Mesothelial cell of epicardium (in vitro differentiated cells): ENCODE data around the gene RANBP10. TPM values are rescaled to one million over a fixed set of nuclear protein-coding genes. Genes with fewer than 3 reads are reported as not detected.

Source experiments
- DNase-seq, 2 experiments: peaks; one replicate each; pipeline ENCODE4 v3.0.0; 2021; ENCODE audit warnings: low spot score in 2 of 2; ENCODE audit not compliant: unreplicated experiment in 2 of 2
- H3K27ac Mint-ChIP-seq: 2 replicates; pipeline ENCODE4 v1.8.0; 2021; ENCODE audit warnings: mixed read lengths
- H3K27me3 Mint-ChIP-seq: 2 replicates; pipeline ENCODE4 v1.8.0; 2021; ENCODE audit warnings: low read depth, mixed read lengths
- H3K36me3 Mint-ChIP-seq: 2 replicates; pipeline ENCODE4 v1.8.0; 2021; ENCODE audit warnings: mixed read lengths
- H3K4me1 Mint-ChIP-seq: 2 replicates; pipeline ENCODE4 v1.8.0; 2021; ENCODE audit warnings: mixed read lengths
- H3K4me3 Mint-ChIP-seq: 2 replicates; pipeline ENCODE4 v1.8.0; 2021; ENCODE audit warnings: mild to moderate bottlenecking, moderate library complexity, mixed read lengths
- H3K9me3 Mint-ChIP-seq: 2 replicates; pipeline ENCODE4 v1.8.0; 2021; ENCODE audit warnings: mixed read lengths
- CTCF ChIP-seq: fragments of 200-600 bp; sonication (generic); IDR thresholded peaks from one replicate; pipeline ENCODE4 v1.5.0; 2021; ENCODE audit warnings: antibody characterized with exemption; ENCODE audit not compliant: unreplicated experiment
- total RNA-seq: library from RNA; stranded (reverse); gene quantifications from 3 replicates; pipeline ENCODE4 v1.2.1, GENCODE V29; 2021

Gene RANBP10
- total RNA-seq, 1 donor from 2014 or later, result 24.0 TPM

GRCh38 chr16:67750466-67750865, 55.9 kb downstream of the RANBP10 start:
- peaks cover 12% of the 10 kb centered on the region for H3K36me3 Mint-ChIP-seq
- TF ChIP-seq CTCF, result no peak
- no peak for DNase-seq
- H3K27me3 Mint-ChIP-seq, result no peaks in the 10 kb centered on the region
- H3K27ac Mint-ChIP-seq, result no peak overlapping the region
- no peaks in the 10 kb centered on the region for H3K4me1 Mint-ChIP-seq
- no peaks in the 10 kb centered on the region for H3K9me3 Mint-ChIP-seq
- no peak overlapping the region for H3K4me3 Mint-ChIP-seq

- Mint-ChIP-seq H3K9me3 (no peaks in the 10 kb centered on the region), H3K4me1 (no peaks in the 10 kb centered on the region), H3K27me3 (no peaks in the 10 kb centered on the region), H3K4me3 (no peak overlapping the region), H3K27ac (peak overlapping the region; percentile 30), H3K36me3 (peaks cover 13% of the 10 kb centered on the region)
- no peak for TF ChIP-seq CTCF
- no peak for DNase-seq
These were observed 56.8 kb downstream of the RANBP10 start for GRCh38 chr16:67749436-67750078.

- H3K4me1 Mint-ChIP-seq, result no peaks in the 10 kb centered on the region
- peaks cover 17% of the 10 kb centered on the region for H3K36me3 Mint-ChIP-seq
- no peak overlapping the region for H3K4me3 Mint-ChIP-seq
- no peak overlapping the region for H3K27ac Mint-ChIP-seq
- H3K9me3 Mint-ChIP-seq, result no peaks in the 10 kb centered on the region
- TF ChIP-seq CTCF, result no peak
- DNase-seq, result no peak
- no peaks in the 10 kb centered on the region for H3K27me3 Mint-ChIP-seq
These were observed 57.5 kb downstream of the RANBP10 start for GRCh38 chr16:67748834-67749233.

- H3K27me3 Mint-ChIP-seq, result no peaks in the 10 kb centered on the region
- DNase-seq, result no peak
- H3K4me3 Mint-ChIP-seq, result no peak overlapping the region
- no peaks in the 10 kb centered on the region for H3K9me3 Mint-ChIP-seq
- H3K27ac Mint-ChIP-seq, result no peak overlapping the region
- TF ChIP-seq CTCF, result no peak
- peaks cover 28% of the 10 kb centered on the region for H3K36me3 Mint-ChIP-seq
- H3K4me1 Mint-ChIP-seq, result no peaks in the 10 kb centered on the region
These were observed 59.5 kb downstream of the RANBP10 start for GRCh38 chr16:67746846-67747245.

- DNase-seq, result no peak
- H3K9me3 Mint-ChIP-seq, result no peaks in the 10 kb centered on the region
- no peak overlapping the region for H3K27ac Mint-ChIP-seq
- peaks cover 33% of the 10 kb centered on the region for H3K36me3 Mint-ChIP-seq
- H3K4me3 Mint-ChIP-seq, result no peak overlapping the region
- no peak for TF ChIP-seq CTCF
- H3K27me3 Mint-ChIP-seq, result no peaks in the 10 kb centered on the region
- no peaks in the 10 kb centered on the region for H3K4me1 Mint-ChIP-seq
These were observed 65.2 kb downstream of the RANBP10 start for GRCh38 chr16:67741118-67741517.

GRCh38 chr16:67740391-67740790, 66.0 kb downstream of the RANBP10 start:
- Mint-ChIP-seq H3K4me1 (no peaks in the 10 kb centered on the region), H3K27ac (no peak overlapping the region), H3K27me3 (no peaks in the 10 kb centered on the region), H3K36me3 (peaks cover 31% of the 10 kb centered on the region), H3K4me3 (no peak overlapping the region), H3K9me3 (no peaks in the 10 kb centered on the region)
- TF ChIP-seq CTCF, result no peak
- DNase-seq, result no peak
